DOHH2 (cell line): Measurements from ENCODE around the gene GLIPR2.

Experiments
- H3F3A ChIP-seq: fragments of 200-600 bp; sonication (generic), shearing (Covaris generic); 2 replicates; pipeline ENCODE4 v1.6.0; 2016; ENCODE audit warnings: antibody characterized with exemption, mild to moderate bottlenecking; ENCODE audit not compliant: control insufficient read depth, insufficient read depth
- H3K27ac ChIP-seq: fragments of 200-600 bp; sonication (generic); 2 replicates; pipeline ENCODE4 v1.5.1; 2014; ENCODE audit warnings: low read depth, mild to moderate bottlenecking, low read length, moderate library complexity
- H3K27me3 ChIP-seq: fragments of 200-600 bp; sonication (generic); 2 replicates; pipeline ENCODE4 v1.6.1; 2014; ENCODE audit warnings: mild to moderate bottlenecking, low read length, mixed read lengths; ENCODE audit not compliant: control insufficient read depth
- H3K36me3 ChIP-seq: fragments of 200-600 bp; sonication (generic); 2 replicates; pipeline ENCODE4 v1.6.1; 2014; ENCODE audit warnings: mild to moderate bottlenecking, low read length, moderate library complexity, mixed read lengths; ENCODE audit not compliant: control insufficient read depth
- H3K4me1 ChIP-seq: fragments of 200-600 bp; sonication (generic); 2 replicates; pipeline ENCODE4 v1.6.1; 2014; ENCODE audit warnings: mild to moderate bottlenecking, low read length, mixed read lengths; ENCODE audit not compliant: control insufficient read depth
- H3K4me2 ChIP-seq: fragments of 200-600 bp; sonication (generic); 2 replicates; pipeline ENCODE4 v1.6.0; 2014; ENCODE audit warnings: mild to moderate bottlenecking, low read length, moderate library complexity
- H3K4me3 ChIP-seq: fragments of 200-600 bp; sonication (generic); 2 replicates; pipeline ENCODE4 v1.5.1; 2014; ENCODE audit warnings: mild to moderate bottlenecking, low read length, mixed read lengths
- H3K79me2 ChIP-seq: fragments of 200-600 bp; sonication (generic); 2 replicates; pipeline ENCODE4 v1.6.1; 2014; ENCODE audit warnings: mild to moderate bottlenecking, low read length, mixed read lengths; ENCODE audit not compliant: control insufficient read depth
- H3K9me2 ChIP-seq: fragments of 200-600 bp; sonication (generic); replicated peaks from 2 replicates; pipeline ENCODE4 v1.6.1; 2014; ENCODE audit warnings: mild to moderate bottlenecking, low read length, mixed read lengths; ENCODE audit not compliant: control insufficient read depth
- H3K9me3 ChIP-seq: fragments of 200-600 bp; sonication (generic); 2 replicates; pipeline ENCODE4 v1.6.1; 2014; ENCODE audit warnings: antibody characterized with exemption, low read length, mixed read lengths; ENCODE audit not compliant: control insufficient read depth, insufficient read depth
- H4K20me1 ChIP-seq: fragments of 200-600 bp; sonication (generic); 2 replicates; pipeline ENCODE4 v1.6.0; 2014; ENCODE audit warnings: low read depth, mild to moderate bottlenecking, antibody characterized with exemption, low read length, moderate library complexity; ENCODE audit not compliant: control insufficient read depth, insufficient read depth
- CTCF ChIP-seq: fragments of 200-600 bp; sonication (generic); IDR thresholded peaks from one replicate; pipeline ENCODE4 v1.5.1; 2014; ENCODE audit warnings: antibody characterized with exemption, mild to moderate bottlenecking, low read depth, low read length; ENCODE audit not compliant: poor library complexity, severe bottlenecking
- EZH2phosphoT487 ChIP-seq: fragments of 200-600 bp; sonication (generic); IDR thresholded peaks from 2 replicates; pipeline ENCODE4 v1.6.1; 2017; ENCODE audit warnings: borderline replicate concordance, mild to moderate bottlenecking, antibody characterized with exemption, low read length, moderate library complexity, mixed read lengths

GLIPR2 gene

GRCh38 chr9:36126016-36126730, 10.4 kb upstream of the GLIPR2 start:
- Histone ChIP-seq H3K4me1 (no peaks in the 10 kb centered on the region), H3K9me3 (no peaks in the 10 kb centered on the region), H3K9me2 (no peaks in the 10 kb centered on the region), H4K20me1 (no peaks in the 10 kb centered on the region), H3K27me3 (no peaks in the 10 kb centered on the region), H3K27ac (no peak overlapping the region), H3F3A (no peaks in the 10 kb centered on the region), H3K4me3 (no peak overlapping the region), H3K79me2 (no peaks in the 10 kb centered on the region), H3K36me3 (no peaks in the 10 kb centered on the region), H3K4me2 (no peak overlapping the region)
- TF ChIP-seq CTCF (no peak), EZH2phosphoT487 (no peak)

GRCh38 chr9:36127652-36128244, 8.8 kb upstream of the GLIPR2 start:
- TF ChIP-seq EZH2phosphoT487, result no peak
- TF ChIP-seq CTCF, result no peak
- Histone ChIP-seq H3K4me1 (no peaks in the 10 kb centered on the region), H3K36me3 (no peaks in the 10 kb centered on the region), H3K27me3 (no peaks in the 10 kb centered on the region), H3F3A (no peaks in the 10 kb centered on the region), H3K4me3 (no peak overlapping the region), H3K9me3 (no peaks in the 10 kb centered on the region), H4K20me1 (no peaks in the 10 kb centered on the region), H3K27ac (no peak overlapping the region), H3K4me2 (no peak overlapping the region), H3K79me2 (no peaks in the 10 kb centered on the region), H3K9me2 (no peaks in the 10 kb centered on the region)

GRCh38 chr9:36128349-36128748, 8.2 kb upstream of the GLIPR2 start:
- no peaks in the 10 kb centered on the region for H3F3A ChIP-seq
- no peaks in the 10 kb centered on the region for H3K79me2 ChIP-seq
- H3K9me2 ChIP-seq, result no peaks in the 10 kb centered on the region
- no peaks in the 10 kb centered on the region for H4K20me1 ChIP-seq
- no peak overlapping the region for H3K4me2 ChIP-seq
- H3K4me1 ChIP-seq, result no peaks in the 10 kb centered on the region
- H3K27me3 ChIP-seq, result no peaks in the 10 kb centered on the region
- TF ChIP-seq EZH2phosphoT487 (no peak), CTCF (no peak)
- no peak overlapping the region for H3K4me3 ChIP-seq
- H3K9me3 ChIP-seq, result no peaks in the 10 kb centered on the region
- H3K36me3 ChIP-seq, result no peaks in the 10 kb centered on the region
- no peak overlapping the region for H3K27ac ChIP-seq
